Pancreas (tissue), 10 donors: ENCODE results near the gene LYRM2. TPM values are rescaled to one million over a fixed set of nuclear protein-coding genes. Genes with fewer than 3 reads are reported as not detected.

Source experiments
- ATAC-seq, 4 donors: fragments of 200-7000 bp; cut with Tn5 transposase; one replicate each; pipeline versions ENCODE4 v1.8.0 to v1.9.1; 2020; ENCODE audit warnings: mild to moderate bottlenecking in 4 of 4, moderate library complexity in 4 of 4
- DNase-seq, 6 donors: peaks; one replicate each; pipeline ENCODE4 v3.0.0-alpha.2; 2020
- FAIRE-seq: peaks from 2 replicates; lab custom pipeline; 2012; peaks lifted over from hg19 to GRCh38; lab: Jason Lieb, UNC
- H3K27ac ChIP-seq, 4 donors: fragments of 200-600 bp; sonication (generic); 1 replicate in 3 of 4; 2 replicates in 1 of 4; pipeline versions ENCODE4 v1.5.0 to v1.8.0; 2020
- H3K27me3 ChIP-seq, 4 donors: fragments of 200-600 bp; one replicate each; pipeline ENCODE4 v1.8.0; 2021
- H3K36me3 ChIP-seq, 3 donors: fragments of 200-600 bp; sonication (generic) in 1 of 3; one replicate each; pipeline versions ENCODE4 v1.5.0 to v1.8.0; 2020 to 2021
- H3K4me1 ChIP-seq, 3 donors: fragments of 200-600 bp; one replicate each; pipeline ENCODE4 v1.8.0; 2021
- H3K4me3 ChIP-seq, 4 donors: fragments of 200-600 bp; sonication (generic) in 2 of 4; one replicate each; pipeline versions ENCODE4 v1.5.0 to v1.8.0; 2020 to 2021
- H3K9me3 ChIP-seq, 4 donors: fragments of 200-600 bp; one replicate each; pipeline ENCODE4 v1.8.0; 2021
- CTCF ChIP-seq, 4 donors: fragments of 200-600 bp; sonication (generic) in 3 of 4; IDR thresholded peaks; one replicate each; pipeline versions ENCODE4 v1.5.0 to v1.8.0; 2021; ENCODE audit warnings: antibody characterized with exemption in 4 of 4
- WGBS, 2 donors: extraction: QIAGEN DNeasy Blood & Tissue Kit; methylation state at CpG; one replicate each; pipeline ENCODE4 v1.1.7; 2013; 5-methylcytosine and 5-hydroxymethylcytosine counted together
- intact Hi-C, 3 donors: fragments of 100-400 bp; cut with DNase I; formaldehyde crosslinking; loops; one replicate each; pipeline versions ENCODE4 v1.11.1 to v1.14.2; 2022
- polyA plus RNA-seq, 2 donors: library from polyadenylated mRNA; stranded (reverse); fragments of 200-250 nt; gene quantifications; one replicate each; pipeline ENCODE4 v1.2.3, GENCODE V29; 2013
- total RNA-seq, 6 donors: library from RNA; stranded (reverse); fragmentation: NEBNext Ultra II Directional in 4 of 6; extraction: Animal tissue kit (Norgen Biotek cat#: 25700) in 4 of 6; gene quantifications; one replicate each; pipeline versions ENCODE4 v1.2.1 to v1.2.4, GENCODE V29; 2021 to 2023
- donor health status: healthy with polysubstance abuse.
- donor health status: DM: no; HTN: no; CAD: no; lungs with moderate emphysema.
- donor health status: DM: no; HTN: no; CAD: no.
- donor health status: control.
- donor health status: control.
- donor health status: Bipolar disorder and iron deficiency.
- donor health status: DM: yes; HTN: yes; CAD: no.
- donor health status: DM: no; HTN: no; CAD: no.
- donor health status: DM: no; HTN: no; CAD: no.
- donor health status: DM: yes; HTN: yes; CAD: no.

The LYRM2 gene
- total and polyA plus RNA-seq, 8 donors = 6.5 to 17.6 (median 15.7) TPM

GRCh38 chr6:89605861-89606260 lies 32.7 kb downstream of the LYRM2 start:
- DNase-seq = no peak
- H3K36me3 ChIP-seq = no peaks in the 10 kb centered on the region
- TF ChIP-seq CTCF (IDR thresholded peaks at IDR 0.05) = no peak
- FAIRE-seq = no peak
- 78 to 87% methylated on average over 5 of the region's 5 CpGs for WGBS, 2 donors
- no peaks in the 10 kb centered on the region for H3K9me3 ChIP-seq
- no peaks in the 10 kb centered on the region for H3K27me3 ChIP-seq
- no peak for ATAC-seq
- intact Hi-C loops = loop anchor here in 1 of 3 donors (5.0 kb wide), 1 partner anchor 169 kb away; no protein-coding TSS in a partner anchor
- no peaks in the 10 kb centered on the region for H3K4me1 ChIP-seq
- no peak overlapping the region for H3K27ac ChIP-seq
- no peak overlapping the region for H3K4me3 ChIP-seq

GRCh38 chr6:89604653-89605052 lies 33.9 kb downstream of the LYRM2 start:
- intact Hi-C loops = loop anchor here in 2 of 3 donors (5.0 kb wide), 2 partner anchors 167 to 172 kb away; partner anchors contain the start of gene ANKRD6 (in 1 of the 2)
- no peak overlapping the region for H3K4me3 ChIP-seq
- 90 to 93% methylated on average over 5 of the region's 5 CpGs for WGBS, 2 donors
- H3K9me3 ChIP-seq = no peaks in the 10 kb centered on the region
- no peaks in the 10 kb centered on the region for H3K27me3 ChIP-seq
- no peaks in the 10 kb centered on the region for H3K36me3 ChIP-seq
- no peak for FAIRE-seq
- no peaks in the 10 kb centered on the region for H3K4me1 ChIP-seq
- H3K27ac ChIP-seq = no peak overlapping the region
- TF ChIP-seq CTCF (IDR thresholded peaks at IDR 0.05) = no peak
- no peak for DNase-seq
- ATAC-seq = no peak

- FAIRE-seq (no peak), DNase-seq (no peak), ATAC-seq (no peak)
- no peaks in the 10 kb centered on the region for H3K4me1 ChIP-seq
- TF ChIP-seq CTCF (IDR thresholded peaks at IDR 0.05) = no peak
- no peak overlapping the region for H3K27ac ChIP-seq
- H3K4me3 ChIP-seq = no peak overlapping the region
- no peaks in the 10 kb centered on the region for H3K27me3 ChIP-seq
- H3K36me3 ChIP-seq = no peaks in the 10 kb centered on the region
- no peaks in the 10 kb centered on the region for H3K9me3 ChIP-seq
- intact Hi-C loops = loop anchor here in 1 of 3 donors (5.0 kb wide), 1 partner anchor 170 kb away; the partner anchor contains the start of gene ANKRD6
- 91 to 94% methylated on average over 6 of the region's 6 CpGs for WGBS, 2 donors
Observed at GRCh38 chr6:89602166-89602565, 36.4 kb downstream of the LYRM2 start.

GRCh38 chr6:89599727-89600126 lies 38.8 kb downstream of the LYRM2 start:
- Histone ChIP-seq H3K4me3 (no peak overlapping the region), H3K27ac (no peak overlapping the region), H3K4me1 (no peaks in the 10 kb centered on the region), H3K27me3 (no peaks in the 10 kb centered on the region), H3K9me3 (no peaks in the 10 kb centered on the region), H3K36me3 (no peaks in the 10 kb centered on the region)
- ATAC-seq = no peak
- no peak for FAIRE-seq
- 76 to 78% methylated on average over 7 of the region's 7 CpGs for WGBS, 2 donors
- TF ChIP-seq CTCF (IDR thresholded peaks at IDR 0.05) = no peak
- no peak for DNase-seq
- intact Hi-C loops = loop anchor here in 1 of 3 donors (5.0 kb wide), 1 partner anchor 167 kb away; the partner anchor contains the start of gene ANKRD6

GRCh38 chr6:89597988-89598387 lies 40.6 kb downstream of the LYRM2 start:
- Histone ChIP-seq H3K27ac (no peak overlapping the region), H3K4me3 (no peak overlapping the region), H3K9me3 (no peaks in the 10 kb centered on the region), H3K27me3 (no peaks in the 10 kb centered on the region), H3K4me1 (no peaks in the 10 kb centered on the region), H3K36me3 (no peaks in the 10 kb centered on the region)
- FAIRE-seq (no peak), DNase-seq (peak in 1 of 6 donors; percentile 27), ATAC-seq (peak; percentile 71 to 93 (median 78))
- intact Hi-C loops = no loop called here
- peak in 1 of 4 donors; percentile 23 for TF ChIP-seq CTCF (IDR thresholded peaks at IDR 0.05)
- 28 to 36% methylated on average over 3 of the region's 3 CpGs for WGBS, 2 donors
